ENCODE results near the gene RASL11A.
"Not testable (repeated sequence)": the region's sequence is repeated elsewhere in the genome, so short reads cannot be mapped to it uniquely, and the experiment has no call there.

RASL11A gene

GRCh38 chr13:27300941-27301586 is 30.4 kb downstream of the RASL11A start:
- DNase-seq (ENCODE audit: low spot score), result no peak

- no peak for DNase-seq (ENCODE audit: low spot score)
Observed at GRCh38 chr13:27302643-27303262, 32.1 kb downstream of the RASL11A start.

- DNase-seq (ENCODE audit: low spot score), result no peak
Observed at GRCh38 chr13:27304099-27304498, 33.5 kb downstream of the RASL11A start.

GRCh38 chr13:27304611-27305010 is 34.0 kb downstream of the RASL11A start:
- no peak for DNase-seq (ENCODE audit: low spot score)

GRCh38 chr13:27306364-27306763 is 35.7 kb downstream of the RASL11A start:
- DNase-seq (ENCODE audit: low spot score), result no peak

- DNase-seq (ENCODE audit: low spot score), result no peak
Observed at GRCh38 chr13:27308941-27309340, 38.3 kb downstream of the RASL11A start.

- DNase-seq (ENCODE audit: low spot score), result no peak
Observed at GRCh38 chr13:27309401-27309958, 38.9 kb downstream of the RASL11A start.

GRCh38 chr13:27309967-27310598 is 39.5 kb downstream of the RASL11A start:
- DNase-seq (ENCODE audit: low spot score), result no peak

- DNase-seq (ENCODE audit: low spot score), result no peak
Observed at GRCh38 chr13:27310946-27311345, 40.3 kb downstream of the RASL11A start.

- DNase-seq (ENCODE audit: low spot score), result no peak
Observed at GRCh38 chr13:27311518-27312210, 41.0 kb downstream of the RASL11A start.

GRCh38 chr13:27313770-27314169 is 43.1 kb downstream of the RASL11A start:
- DNase-seq (ENCODE audit: low spot score), result no peak

GRCh38 chr13:27319404-27319803 is 48.8 kb downstream of the RASL11A start:
- DNase-seq (ENCODE audit: low spot score), result no peak

- DNase-seq (ENCODE audit: low spot score), result no peak
Observed at GRCh38 chr13:27321468-27322431, 51.1 kb downstream of the RASL11A start.

GRCh38 chr13:27322443-27322842 is 51.8 kb downstream of the RASL11A start:
- DNase-seq (ENCODE audit: low spot score), result not testable (repeated sequence)
